ENCODE data around the gene IPO5.

- TF ChIP-seq CTCF (IDR thresholded peaks at IDR 0.05): no peak
- no peak for TF ChIP-seq EP300 (IDR thresholded peaks at IDR 0.05)
Observed at GRCh38 chr13:97945792-97946419, 7.6 kb upstream of the IPO5 start.

Data from sigmoid colon (tissue), 4 donors.